HepG2 (cell line): Measurements from ENCODE around the gene SKI. TPM values are rescaled to one million over a fixed set of nuclear protein-coding genes. Genes with fewer than 3 reads are reported as not detected.
A peak's percentile ranks its signal among the peaks of the same experiment; 100 is the strongest.

Experiments
- AKNA ChIP-seq: sonication (generic); formaldehyde crosslinking; IDR thresholded peaks from 2 replicates; pipeline ENCODE4 v1.4.0; 2020; ENCODE audit warnings: missing genetic modification reagents, borderline replicate concordance
- ATAD3A ChIP-seq: sonication (generic); formaldehyde crosslinking; IDR thresholded peaks from 2 replicates; pipeline ENCODE4 v1.4.0; 2020; ENCODE audit warnings: missing genetic modification reagents
- ERF ChIP-seq: IDR thresholded peaks from 2 replicates; pipeline ENCODE4 v1.6.1; 2018; ENCODE audit warnings: missing biosample characterization, missing genetic modification reagents
- KDM2A ChIP-seq: sonication (generic); formaldehyde crosslinking; IDR thresholded peaks from 2 replicates; pipeline ENCODE4 v1.4.0; 2020; ENCODE audit warnings: low read depth, missing genetic modification reagents, borderline replicate concordance
- MAFK ChIP-seq, 2 experiments: IDR thresholded peaks in 1 of 2; conservative IDR thresholded peaks in 1 of 2; 2 replicates each; pipeline ENCODE4 v1.6.1; 2011; ENCODE audit warnings: improper control_type of control experiment in 2 of 2, low read length in 2 of 2
- MBD4 ChIP-seq: IDR thresholded peaks from 2 replicates; pipeline ENCODE4 v1.6.1; 2012; ENCODE audit warnings: low read length, inconsistent platforms, borderline replicate concordance
- NFE2L1 ChIP-seq: sonication (generic); formaldehyde crosslinking; IDR thresholded peaks from 2 replicates; pipeline ENCODE4 v1.4.0; 2020; ENCODE audit warnings: missing genetic modification reagents, mild to moderate bottlenecking, borderline replicate concordance
- SETDB1 ChIP-seq: sonication (generic); formaldehyde crosslinking; IDR thresholded peaks from 2 replicates; pipeline ENCODE4 v1.5.1; 2020; ENCODE audit warnings: missing genetic modification reagents, mild to moderate bottlenecking, borderline replicate concordance
- SOX5 ChIP-seq: IDR thresholded peaks from 2 replicates; pipeline ENCODE4 v1.6.1; 2016; ENCODE audit warnings: borderline replicate concordance
- SRSF9 ChIP-seq: fragments of 200-400 bp; formaldehyde crosslinking; IDR thresholded peaks from 2 replicates; pipeline ENCODE4 v1.6.1; 2018; ENCODE audit warnings: borderline replicate concordance, mild to moderate bottlenecking, low read depth, low read length; ENCODE audit not compliant: insufficient read depth, poor library complexity, severe bottlenecking
- ZFP82 ChIP-seq: sonication (generic); formaldehyde crosslinking; IDR thresholded peaks from 2 replicates; pipeline ENCODE4 v1.5.1; 2020; ENCODE audit warnings: mild to moderate bottlenecking, missing genetic modification reagents, borderline replicate concordance
- ZNF230 ChIP-seq: sonication (generic); formaldehyde crosslinking; IDR thresholded peaks from 2 replicates; pipeline ENCODE4 v1.4.0; 2020; ENCODE audit warnings: mild to moderate bottlenecking, missing genetic modification reagents
- ZNF354B ChIP-seq: sonication (generic); formaldehyde crosslinking; IDR thresholded peaks from 2 replicates; pipeline ENCODE4 v1.8.0; 2022; ENCODE audit warnings: mild to moderate bottlenecking, missing genetic modification reagents
- ZNF547 ChIP-seq: sonication (generic); formaldehyde crosslinking; IDR thresholded peaks from 2 replicates; pipeline ENCODE4 v1.5.1; 2020; ENCODE audit warnings: mild to moderate bottlenecking, missing genetic modification reagents
- ZNF720 ChIP-seq: sonication (generic); formaldehyde crosslinking; IDR thresholded peaks from 2 replicates; pipeline ENCODE4 v1.4.0; 2020; ENCODE audit warnings: missing genetic modification reagents
- ZNF850 ChIP-seq: sonication (generic); formaldehyde crosslinking; conservative IDR thresholded peaks from 2 replicates; pipeline ENCODE4 v1.9.0; 2021; ENCODE audit warnings: mild to moderate bottlenecking, missing genetic modification reagents
- polyA plus RNA-seq, 8 experiments: library from polyadenylated mRNA; depleted of rRNA in 3 of 8; stranded (reverse) in 7 of 8; unstranded in 1 of 8; fragments of >200 nt; fragmentation: Illumina TruSeq in 4 of 8; extraction: Trizol in 4 of 8; gene quantifications; 2 replicates each; pipeline versions ENCODE4 v1.2.1 to v1.2.3, GENCODE V29; 2011 to 2016; ENCODE audit warnings: low read depth in 4 of 8, missing spikeins in 1 of 8, mixed read lengths in 1 of 8; ENCODE audit not compliant: insufficient read depth in 1 of 8
- total RNA-seq, 5 experiments: library from RNA; depleted of rRNA; stranded (reverse); fragments of >200 nt; fragmentation: Illumina TruSeq; extraction: Trizol; gene quantifications; 2 replicates each; pipeline ENCODE4 v1.2.3, GENCODE V29; 2016; ENCODE audit warnings: low read depth in 1 of 5
- TF ChIP-seq, protein P1 (sequence below): IDR thresholded peaks from 2 replicates; pipeline ENCODE4 v1.6.1; 2016; ENCODE audit warnings: missing compliant biosample characterization, missing genetic modification reagents, borderline replicate concordance
- TF ChIP-seq, protein P2 (sequence below): sonication (generic); formaldehyde crosslinking; conservative IDR thresholded peaks from 2 replicates; pipeline ENCODE4 v1.4.0; 2020; ENCODE audit warnings: missing genetic modification reagents
- TF ChIP-seq, protein P3 (sequence below): sonication (generic); formaldehyde crosslinking; IDR thresholded peaks from 2 replicates; pipeline ENCODE4 v1.4.0; 2020; ENCODE audit warnings: mild to moderate bottlenecking, missing genetic modification reagents

Gene SKI
- total and polyA plus RNA-seq, 2 of the 13 experiments (the other 11 are each of a cell fraction or from before 2014, with no cell fraction given), result 4.7 to 6.9 TPM

DNA sequence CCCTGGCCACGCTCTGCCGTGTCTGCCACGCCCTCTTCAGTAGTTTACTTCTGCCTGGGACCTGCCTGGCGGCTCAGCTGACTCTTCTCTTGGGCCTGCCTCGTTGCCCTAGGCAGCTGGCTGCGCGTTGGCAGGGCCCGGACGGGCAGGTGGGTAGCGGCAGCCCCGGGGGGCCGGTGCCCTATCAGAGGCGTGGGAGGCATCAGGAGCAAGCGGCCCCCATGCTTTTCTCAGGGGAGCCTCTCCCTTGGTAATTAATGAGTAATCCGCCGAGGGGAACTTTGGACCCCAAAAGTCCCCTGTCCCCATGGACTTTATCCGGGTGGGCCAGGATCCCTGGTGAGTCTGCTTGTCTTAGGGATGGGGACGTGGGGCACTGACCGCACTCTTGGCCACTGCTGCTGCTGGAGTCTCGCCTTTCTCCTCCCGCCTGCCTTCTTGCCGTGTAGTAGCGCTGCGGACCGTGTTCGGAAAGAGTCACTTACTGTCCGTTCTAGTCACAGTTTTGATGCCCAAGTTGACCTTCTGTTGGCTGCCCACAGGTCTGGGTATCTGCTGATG is 22.7 kb downstream of the SKI start (continued):
- no peak for TF ChIP-seq ZNF850 (CRISPR knock-in tag)
- TF ChIP-seq, protein P1, sequence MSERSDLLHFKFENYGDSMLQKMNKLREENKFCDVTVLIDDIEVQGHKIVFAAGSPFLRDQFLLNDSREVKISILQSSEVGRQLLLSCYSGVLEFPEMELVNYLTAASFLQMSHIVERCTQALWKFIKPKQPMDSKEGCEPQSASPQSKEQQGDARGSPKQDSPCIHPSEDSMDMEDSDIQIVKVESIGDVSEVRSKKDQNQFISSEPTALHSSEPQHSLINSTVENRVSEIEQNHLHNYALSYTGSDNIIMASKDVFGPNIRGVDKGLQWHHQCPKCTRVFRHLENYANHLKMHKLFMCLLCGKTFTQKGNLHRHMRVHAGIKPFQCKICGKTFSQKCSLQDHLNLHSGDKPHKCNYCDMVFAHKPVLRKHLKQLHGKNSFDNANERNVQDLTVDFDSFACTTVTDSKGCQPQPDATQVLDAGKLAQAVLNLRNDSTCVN, result no peak
- no peak for TF ChIP-seq SETDB1 (CRISPR knock-in tag)
- no peak for TF ChIP-seq MBD4
- TF ChIP-seq, protein P2, sequence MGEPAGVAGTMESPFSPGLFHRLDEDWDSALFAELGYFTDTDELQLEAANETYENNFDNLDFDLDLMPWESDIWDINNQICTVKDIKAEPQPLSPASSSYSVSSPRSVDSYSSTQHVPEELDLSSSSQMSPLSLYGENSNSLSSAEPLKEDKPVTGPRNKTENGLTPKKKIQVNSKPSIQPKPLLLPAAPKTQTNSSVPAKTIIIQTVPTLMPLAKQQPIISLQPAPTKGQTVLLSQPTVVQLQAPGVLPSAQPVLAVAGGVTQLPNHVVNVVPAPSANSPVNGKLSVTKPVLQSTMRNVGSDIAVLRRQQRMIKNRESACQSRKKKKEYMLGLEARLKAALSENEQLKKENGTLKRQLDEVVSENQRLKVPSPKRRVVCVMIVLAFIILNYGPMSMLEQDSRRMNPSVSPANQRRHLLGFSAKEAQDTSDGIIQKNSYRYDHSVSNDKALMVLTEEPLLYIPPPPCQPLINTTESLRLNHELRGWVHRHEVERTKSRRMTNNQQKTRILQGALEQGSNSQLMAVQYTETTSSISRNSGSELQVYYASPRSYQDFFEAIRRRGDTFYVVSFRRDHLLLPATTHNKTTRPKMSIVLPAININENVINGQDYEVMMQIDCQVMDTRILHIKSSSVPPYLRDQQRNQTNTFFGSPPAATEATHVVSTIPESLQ (CRISPR knock-in tag), result no peak
- TF ChIP-seq, protein P3, sequence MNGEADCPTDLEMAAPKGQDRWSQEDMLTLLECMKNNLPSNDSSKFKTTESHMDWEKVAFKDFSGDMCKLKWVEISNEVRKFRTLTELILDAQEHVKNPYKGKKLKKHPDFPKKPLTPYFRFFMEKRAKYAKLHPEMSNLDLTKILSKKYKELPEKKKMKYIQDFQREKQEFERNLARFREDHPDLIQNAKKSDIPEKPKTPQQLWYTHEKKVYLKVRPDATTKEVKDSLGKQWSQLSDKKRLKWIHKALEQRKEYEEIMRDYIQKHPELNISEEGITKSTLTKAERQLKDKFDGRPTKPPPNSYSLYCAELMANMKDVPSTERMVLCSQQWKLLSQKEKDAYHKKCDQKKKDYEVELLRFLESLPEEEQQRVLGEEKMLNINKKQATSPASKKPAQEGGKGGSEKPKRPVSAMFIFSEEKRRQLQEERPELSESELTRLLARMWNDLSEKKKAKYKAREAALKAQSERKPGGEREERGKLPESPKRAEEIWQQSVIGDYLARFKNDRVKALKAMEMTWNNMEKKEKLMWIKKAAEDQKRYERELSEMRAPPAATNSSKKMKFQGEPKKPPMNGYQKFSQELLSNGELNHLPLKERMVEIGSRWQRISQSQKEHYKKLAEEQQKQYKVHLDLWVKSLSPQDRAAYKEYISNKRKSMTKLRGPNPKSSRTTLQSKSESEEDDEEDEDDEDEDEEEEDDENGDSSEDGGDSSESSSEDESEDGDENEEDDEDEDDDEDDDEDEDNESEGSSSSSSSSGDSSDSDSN (CRISPR knock-in tag), result peak; percentile 50
- TF ChIP-seq SOX5, result peak; percentile 51
- no peak for TF ChIP-seq ZNF230 (CRISPR knock-in tag)
- no peak for TF ChIP-seq MAFK (conservative IDR thresholded peaks at IDR 0.05 in 1 of 2, IDR thresholded peaks at IDR 0.05 in 1 of 2; ENCODE audit: low read length in 2 of 2)
- no peak for TF ChIP-seq NFE2L1 (CRISPR knock-in tag)
- no peak for TF ChIP-seq ZNF354B
- no peak for TF ChIP-seq ATAD3A (CRISPR knock-in tag)
- TF ChIP-seq ZNF720 (CRISPR knock-in tag), result no peak
- TF ChIP-seq KDM2A (CRISPR knock-in tag), result peak; percentile 30; the same call in 1 of the 2 replicates
- no peak for TF ChIP-seq ZNF547 (CRISPR knock-in tag)
- TF ChIP-seq ZFP82 (CRISPR knock-in tag), result no peak
- TF ChIP-seq AKNA (CRISPR knock-in tag), result no peak
- TF ChIP-seq SRSF9, result no peak
- 0 out of 2 replicates have a peak, but pooled peaks have one; percentile 17 for TF ChIP-seq ERF (CRISPR knock-in tag)
